Amniotic stem cell (primary cell): ENCODE measurements around the gene TMPRSS13.
"Not testable (repeated sequence)": the region's sequence is repeated elsewhere in the genome, so short reads cannot be mapped to it uniquely, and the experiment has no call there.

Experiments used
- DNase-seq: peaks from one replicate; lab custom pipeline; 2025; lab: John Stamatoyannopoulos, UW

The TMPRSS13 gene

DNA sequence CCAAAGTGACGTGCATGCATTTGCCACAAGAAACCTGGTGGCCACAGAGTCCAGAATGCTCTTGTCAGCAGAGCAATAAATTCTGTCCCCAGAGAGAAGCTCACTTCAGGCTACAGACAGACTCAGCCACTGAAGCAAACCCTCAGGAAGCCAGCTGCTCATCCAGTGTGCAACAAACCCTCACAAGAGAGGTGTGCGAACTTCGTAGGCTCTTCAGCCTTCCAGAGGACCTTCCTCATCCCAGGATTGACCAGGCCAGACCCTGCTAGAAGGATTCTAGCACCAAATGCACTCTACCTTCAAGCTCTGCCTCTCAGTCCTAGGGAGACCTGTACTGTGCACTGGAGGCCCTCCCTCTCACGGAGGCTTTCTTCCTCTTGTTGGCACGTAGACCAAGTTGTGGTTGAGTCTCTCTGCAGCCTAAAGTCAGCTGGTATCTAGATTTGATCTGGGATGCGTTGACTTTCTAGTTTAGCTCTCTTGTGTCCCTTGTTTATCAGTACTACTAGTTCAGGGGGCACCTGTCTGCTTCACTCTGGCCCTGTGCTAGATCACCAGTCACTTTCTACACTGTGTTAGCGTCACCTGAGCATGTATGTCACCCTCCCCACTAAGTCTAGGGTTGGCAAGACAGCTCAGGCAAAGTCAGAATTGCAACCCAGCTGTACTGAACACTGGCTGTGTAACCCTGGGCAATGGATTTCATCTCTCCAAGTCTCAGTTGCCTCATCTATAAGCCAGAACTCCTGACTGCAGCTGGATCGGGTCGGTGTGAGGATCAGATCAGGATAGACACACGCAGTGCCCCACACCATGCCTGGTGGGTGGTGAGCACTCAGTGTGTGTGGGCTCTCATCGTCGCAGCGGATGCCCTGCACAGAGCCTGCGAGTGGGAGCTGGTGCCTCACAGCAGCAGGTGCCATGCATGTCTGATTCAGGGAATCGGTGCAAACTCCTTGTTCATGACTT, 22.1 kb upstream of the TMPRSS13 start:
- no peak for DNase-seq

DNA sequence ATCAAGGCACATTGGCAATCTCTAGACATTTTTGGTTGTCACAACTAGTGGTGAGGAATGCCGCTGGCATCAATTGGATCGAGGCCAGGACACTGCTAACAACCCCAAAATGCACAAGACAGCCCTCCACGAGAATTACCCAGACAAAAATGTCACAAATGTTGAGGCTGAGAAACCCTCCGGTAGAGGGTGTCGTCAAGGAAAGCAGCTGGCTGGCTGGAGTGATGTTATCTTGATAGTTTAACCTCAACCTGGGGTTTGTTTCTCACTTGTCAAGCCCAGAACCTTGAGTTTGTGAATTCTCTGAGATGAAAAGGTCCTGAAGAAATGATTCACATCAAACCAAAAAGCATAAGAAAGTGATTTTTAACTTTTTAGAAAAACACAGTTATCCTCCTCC, 21.1 kb upstream of the TMPRSS13 start:
- DNase-seq, result no peak

DNA sequence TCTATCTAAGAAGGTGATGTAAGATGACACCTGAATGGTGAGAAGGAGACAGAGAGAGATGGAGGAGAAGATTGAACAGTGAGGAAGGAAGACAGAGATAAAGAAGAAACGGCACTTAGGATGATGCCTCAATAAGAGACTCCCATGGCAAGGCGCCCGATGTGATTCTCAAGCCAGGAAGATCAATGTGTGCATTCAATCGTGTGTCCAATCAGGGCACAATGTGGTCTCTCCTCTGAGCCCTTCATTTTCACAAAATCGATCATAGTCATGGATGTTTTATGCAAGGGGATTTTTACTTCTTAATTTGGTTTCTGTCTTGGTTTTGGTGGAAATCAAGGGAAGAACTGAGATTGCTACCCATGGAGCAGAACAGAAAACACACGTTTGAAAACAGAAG, 19.9 kb upstream of the TMPRSS13 start:
- no peak for DNase-seq

DNA sequence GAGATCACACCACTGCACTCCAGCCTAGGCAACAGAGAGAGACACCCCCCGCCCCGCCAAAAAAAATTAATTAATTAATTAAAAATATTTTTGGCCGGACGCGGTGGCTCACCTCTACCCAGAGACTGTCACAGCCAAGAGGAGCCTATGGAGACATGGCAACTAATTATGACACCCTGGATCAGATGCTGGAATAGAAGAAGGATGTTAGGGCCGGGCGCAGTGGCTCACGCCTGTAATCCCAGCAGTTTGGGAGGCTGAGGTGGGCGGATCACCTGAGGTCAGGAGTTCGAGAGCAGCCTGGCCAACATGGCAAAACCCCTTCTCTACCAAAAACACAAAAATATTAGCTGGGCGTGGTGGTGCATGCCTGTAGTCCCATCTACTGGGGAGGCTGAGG, 19.3 kb upstream of the TMPRSS13 start:
- DNase-seq, result not testable (repeated sequence)

DNA sequence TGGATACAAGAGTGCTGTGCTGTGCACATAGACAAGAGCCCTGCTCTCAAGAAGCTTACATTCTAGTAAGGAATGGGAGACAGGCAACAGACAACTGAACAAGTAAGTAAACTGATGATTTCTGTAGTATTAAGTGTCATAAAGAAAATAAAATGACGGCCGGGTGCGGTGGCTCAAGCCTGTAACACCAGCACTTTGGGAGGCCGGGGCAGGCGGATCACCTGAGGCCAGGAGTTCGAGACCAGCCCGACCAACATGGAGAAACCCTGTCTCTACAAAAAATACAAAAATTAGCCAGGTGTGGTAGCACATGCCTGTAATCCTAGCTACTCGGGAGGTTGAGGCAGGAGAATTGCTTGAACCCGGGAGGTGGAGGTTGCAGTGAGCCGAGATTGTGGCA, 18.5 kb upstream of the TMPRSS13 start:
- DNase-seq, result not testable (repeated sequence)

DNA sequence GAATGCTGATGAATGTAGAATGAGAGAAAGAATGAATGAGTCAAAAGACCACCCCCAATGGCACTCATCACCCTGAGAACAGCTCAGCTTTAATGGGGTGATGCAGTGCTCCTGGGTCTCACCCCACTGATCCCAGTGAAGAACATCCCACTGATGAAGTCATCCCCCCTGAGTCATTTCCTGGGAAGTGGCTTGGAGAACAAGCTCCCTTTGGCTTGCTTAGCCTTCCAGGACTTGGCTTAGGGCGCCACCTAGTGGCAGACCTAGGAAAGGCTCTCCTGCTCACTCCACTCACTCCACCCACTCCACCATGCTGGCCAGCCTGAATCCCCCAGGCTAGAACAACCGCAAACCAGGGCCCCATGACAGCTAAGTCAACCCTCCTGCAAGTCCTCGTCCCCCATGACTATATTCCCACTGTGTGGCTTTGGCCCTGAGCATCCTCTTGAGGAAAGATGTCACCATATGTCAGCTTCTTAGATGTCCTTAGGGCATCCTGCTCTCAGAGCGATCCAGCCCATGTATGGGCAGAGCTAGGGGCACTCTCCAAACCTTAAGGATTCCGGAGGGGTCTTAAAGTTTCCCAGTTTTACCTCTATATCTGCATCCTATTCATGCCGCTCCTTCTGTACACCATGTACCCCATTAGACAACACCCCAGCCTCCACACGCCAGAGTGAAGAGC, 17.8 kb upstream of the TMPRSS13 start:
- DNase-seq, result peak; percentile 70

DNA sequence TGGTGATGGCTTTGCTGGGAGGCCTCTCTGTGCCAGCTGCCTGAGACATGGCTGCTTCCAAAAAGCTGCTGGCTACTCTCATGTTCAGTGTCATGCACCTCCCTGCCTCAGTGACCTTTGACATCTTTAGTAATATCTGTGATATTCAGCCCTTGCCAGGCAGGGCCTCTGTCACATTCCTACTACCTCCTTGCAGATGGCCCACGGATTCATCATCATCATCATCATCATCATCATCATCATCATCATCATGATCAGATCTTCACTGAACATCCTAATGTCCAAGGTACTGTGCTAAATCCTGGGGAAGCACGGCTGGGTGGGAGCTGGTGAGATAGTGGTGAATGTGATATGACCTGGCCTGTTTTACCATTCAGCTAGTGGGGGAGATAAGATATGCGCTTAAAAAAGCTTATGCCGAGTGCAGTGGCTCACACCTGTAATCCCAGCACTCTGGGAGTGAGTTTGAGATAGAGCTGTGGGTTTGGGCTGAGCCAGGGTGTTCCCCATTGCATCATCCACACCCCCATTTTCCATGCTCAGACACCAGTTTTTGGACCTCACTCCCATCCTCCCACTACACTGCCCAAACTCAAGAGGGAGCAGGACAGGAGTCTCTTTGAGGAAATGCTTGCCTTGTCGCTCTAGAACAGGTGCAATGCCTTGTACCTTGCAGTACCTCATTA, 17.1 kb upstream of the TMPRSS13 start:
- DNase-seq, result no peak

DNA sequence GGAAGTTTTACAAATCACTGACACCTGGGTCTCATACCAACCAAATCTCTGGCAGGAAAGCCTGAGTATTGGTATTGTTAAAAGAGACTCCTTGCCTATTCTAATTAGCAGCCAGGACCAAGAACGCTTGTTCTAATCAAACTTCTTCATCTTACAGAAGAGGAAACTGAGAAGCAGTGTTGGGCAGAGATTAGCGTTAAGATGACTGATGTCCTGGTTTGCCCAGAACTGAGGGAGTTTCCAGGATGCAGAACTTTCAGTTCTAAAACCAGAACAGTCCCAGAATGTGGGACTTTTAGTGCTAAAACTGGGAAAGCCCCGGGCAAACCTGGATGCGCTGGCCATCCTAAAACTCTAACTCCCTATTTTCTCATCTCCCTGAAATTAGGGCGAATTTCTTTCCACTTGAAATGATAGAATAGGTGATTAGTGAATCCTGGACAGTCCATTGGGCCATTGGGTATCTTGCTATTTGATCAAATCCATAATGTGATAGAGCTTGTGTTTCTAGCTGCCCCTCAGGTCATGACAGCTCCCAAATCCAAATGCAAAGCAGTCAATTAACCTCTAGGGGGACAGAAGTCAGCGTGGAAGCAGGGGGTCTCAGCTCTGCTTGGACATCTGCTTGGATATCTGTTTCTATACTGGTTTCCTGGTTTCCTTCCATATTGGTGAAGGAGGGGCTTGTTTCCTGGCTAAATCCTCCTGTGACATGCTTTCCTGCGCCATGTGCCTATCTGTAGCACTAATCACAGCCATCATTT, 16.0 kb upstream of the TMPRSS13 start:
- DNase-seq, result no peak

DNA sequence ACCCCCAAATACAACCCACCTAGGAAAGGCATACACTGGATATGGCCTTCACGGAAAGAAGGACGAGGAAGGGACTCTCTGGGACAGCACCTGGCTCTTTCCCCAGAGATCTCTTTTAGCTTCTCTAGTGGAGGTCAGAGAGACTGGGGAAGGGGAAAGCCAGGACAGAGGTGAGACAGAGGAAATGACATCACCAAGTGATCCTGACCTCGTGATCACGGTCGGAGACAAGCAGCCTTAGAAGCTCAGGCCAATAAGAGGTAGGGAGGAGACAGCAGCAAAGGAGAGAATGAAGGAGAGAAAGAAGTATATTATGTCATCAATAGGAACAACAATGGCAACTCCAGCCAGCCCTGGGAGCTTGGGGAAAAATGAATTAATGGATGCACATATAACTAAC, 15.4 kb upstream of the TMPRSS13 start:
- no peak for DNase-seq

DNA sequence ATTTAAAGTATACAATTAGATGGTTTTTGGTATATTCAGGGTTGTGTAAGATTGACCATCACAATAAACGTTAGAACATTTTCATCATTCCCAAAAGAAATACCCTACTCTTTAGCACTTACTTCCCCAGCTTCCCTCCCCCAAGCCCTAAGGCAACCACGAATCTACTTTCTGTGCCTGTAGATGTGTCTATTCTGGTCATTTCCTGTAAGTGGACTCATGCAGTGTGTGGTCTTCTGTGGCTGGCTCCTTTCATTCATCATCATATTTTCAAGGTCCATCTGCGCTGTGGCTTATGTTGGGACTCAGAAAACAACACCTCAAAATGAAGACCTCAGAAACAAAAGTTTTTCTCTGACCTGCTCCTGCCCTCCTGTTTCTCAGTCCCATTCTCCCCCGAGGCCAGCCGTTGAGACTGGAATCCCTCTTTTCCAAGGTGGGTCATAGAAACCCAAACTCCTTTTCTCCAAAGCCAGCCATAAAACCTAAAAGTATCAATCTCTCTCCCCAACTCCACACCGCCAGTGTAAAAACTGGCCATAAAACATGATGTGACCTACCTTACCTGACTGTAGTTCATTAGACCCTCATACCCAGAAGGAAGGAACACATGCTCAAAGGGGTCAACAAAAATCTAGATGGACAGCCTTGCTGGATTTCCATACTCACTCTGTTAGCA, 12.9 kb upstream of the TMPRSS13 start:
- no peak for DNase-seq

DNA sequence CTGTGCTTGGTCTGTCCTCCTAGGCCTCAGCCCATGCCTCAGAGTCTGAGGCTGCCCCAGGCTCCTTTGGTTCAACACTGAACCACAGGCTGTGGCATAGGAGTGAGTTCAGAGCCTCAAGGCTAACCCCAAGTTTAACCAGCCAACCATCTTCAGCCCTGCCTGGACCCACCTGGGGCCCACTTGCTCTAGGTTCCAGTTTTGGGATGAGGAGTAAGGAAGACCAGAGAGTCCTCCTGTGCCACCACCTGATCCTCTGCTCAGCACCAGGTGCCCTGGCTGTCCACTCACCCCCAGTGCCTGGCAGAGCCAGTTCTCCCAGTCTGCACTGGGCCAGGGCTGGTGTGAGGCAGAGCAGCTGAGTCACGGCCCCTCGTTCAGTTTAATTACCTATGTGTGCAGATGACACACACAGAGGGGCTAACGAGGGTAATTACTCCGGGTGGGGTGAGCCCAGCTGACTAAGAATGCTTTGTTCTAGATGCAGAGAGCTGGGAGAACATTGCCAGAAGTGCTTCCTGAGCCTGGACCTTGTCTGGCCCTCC, 12.0 kb upstream of the TMPRSS13 start:
- no peak for DNase-seq

DNA sequence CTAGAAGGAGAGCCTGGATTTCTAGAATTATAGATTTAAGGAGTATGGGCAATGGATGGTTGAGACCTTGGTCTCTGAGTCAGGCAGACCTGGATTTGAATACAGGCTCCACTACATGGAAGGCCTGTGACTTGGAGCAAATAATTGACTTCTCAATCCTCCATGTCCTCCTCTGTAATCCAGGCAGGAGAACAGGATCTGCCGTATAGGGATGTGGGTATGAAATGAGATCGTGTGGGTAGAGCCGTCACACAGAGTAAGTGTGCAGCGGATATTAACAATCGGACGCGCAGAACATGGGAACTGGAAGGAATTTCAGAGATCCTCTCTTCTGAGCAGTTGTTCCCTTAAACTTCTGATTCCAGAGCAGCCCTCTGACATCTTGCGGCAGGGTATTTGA, 11.5 kb upstream of the TMPRSS13 start:
- no peak for DNase-seq

DNA sequence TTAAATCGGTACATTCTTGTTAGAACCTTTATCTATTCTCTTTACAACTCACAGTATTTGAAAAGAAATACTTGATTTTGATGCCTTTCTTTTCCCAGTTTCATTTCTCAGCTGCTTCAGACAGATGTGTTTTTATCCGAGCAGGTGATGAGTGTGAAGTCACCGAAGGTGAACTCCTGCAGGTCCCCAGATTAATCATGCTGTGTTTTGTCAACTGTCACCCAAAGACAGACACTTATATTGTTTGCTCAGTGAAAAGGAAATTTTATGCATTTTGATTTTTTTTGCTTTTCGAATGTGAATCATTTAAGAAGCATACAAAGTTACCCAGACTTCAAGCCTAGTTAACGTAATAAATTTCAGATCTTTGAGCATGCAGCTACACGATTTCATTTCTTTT, 7.8 kb upstream of the TMPRSS13 start:
- DNase-seq, result no peak

DNA sequence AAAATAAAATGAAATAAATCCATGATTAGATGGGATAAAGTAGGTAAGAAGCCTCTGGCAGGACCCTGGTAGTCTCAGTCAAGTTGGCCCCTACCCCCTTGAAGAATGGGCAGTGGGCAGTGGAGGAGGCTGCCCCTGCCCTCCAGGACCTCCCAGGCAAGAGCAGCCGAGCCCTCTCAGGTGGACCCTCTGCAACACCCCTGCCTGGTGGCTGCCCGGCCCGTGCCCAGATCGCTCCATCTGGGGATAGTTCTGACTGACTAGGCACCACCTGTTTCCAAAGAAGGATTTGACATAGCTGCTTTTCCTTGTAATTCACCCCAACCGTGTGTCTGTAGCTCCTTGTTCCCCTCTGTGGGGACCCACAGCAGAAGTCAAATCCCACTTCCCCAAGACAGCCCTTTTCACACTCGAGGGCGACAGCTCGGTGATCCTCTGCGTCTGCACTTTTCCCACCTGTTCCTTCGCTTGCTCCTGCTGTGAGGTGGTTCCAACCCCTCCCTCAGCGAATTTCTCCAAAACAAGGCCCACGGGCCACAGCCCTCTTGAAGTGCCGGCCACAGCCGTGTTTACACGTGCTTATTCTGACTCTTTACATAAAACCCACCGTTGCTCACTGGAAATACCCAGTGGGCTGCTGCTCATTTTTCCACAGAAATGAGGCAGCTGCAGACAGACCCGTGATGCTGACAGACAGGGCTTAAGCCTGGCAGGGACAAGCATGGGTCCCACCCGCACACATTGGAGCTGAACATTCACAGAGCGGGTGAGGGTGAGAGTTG, 5.5 kb upstream of the TMPRSS13 start:
- no peak for DNase-seq

DNA sequence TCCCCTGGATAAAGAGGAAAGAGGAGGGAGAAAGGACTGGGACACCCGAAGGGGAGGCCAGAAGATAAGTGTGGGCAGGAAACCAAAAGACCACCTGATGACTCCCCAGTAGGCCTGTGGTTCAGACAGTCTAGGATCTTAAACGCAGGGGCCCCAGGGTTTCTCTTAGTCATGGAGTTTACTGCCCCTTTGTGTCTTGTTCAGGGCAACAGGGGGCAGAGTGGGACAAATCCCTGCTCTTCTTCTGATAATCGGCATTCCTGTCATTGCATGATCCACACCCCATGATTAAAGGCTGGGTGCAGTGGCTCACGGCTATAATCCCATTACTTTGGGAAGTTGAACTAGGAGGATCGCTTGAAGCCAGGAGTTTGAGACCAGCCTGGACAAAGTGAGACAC, 4.7 kb upstream of the TMPRSS13 start:
- DNase-seq, result no peak

DNA sequence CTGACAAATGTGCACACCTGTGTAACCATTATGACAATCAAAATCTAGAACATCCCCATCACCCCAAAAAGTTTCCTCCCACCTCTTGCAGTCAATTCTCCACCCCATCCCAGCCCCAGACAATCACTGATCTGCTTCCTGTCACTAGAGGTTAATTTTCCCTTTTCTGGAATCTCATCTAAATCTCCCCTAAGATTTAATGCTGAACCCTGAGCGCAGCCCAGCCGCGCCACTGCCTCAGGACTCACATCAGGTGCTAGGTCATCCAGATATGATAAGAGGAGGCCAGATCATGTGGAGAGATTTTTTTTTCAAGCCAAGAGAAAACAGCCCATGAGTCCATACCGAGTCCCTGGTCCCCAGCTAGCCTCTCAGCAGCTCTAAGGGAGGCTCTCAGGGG, 4.3 kb upstream of the TMPRSS13 start:
- DNase-seq, result no peak

DNA sequence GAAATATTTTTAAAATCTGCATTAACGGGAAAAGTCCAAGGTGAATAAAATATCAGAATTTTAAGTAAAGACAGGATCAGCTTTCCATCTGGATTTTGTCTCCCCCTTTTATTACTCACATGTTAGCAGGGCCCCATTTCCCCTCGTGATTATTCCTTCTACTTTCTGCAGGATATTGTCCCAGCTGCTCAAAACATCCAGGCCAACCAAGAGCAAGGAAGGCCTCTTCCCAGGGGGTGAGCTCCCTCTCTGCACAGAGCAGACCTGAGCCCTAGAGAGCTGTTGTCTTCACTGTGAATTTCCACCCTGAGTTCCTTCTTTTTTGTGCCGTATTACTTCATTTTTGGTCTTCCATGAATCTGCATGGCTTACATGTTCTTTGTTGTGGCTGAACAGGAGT, 3.7 kb upstream of the TMPRSS13 start:
- no peak for DNase-seq

DNA sequence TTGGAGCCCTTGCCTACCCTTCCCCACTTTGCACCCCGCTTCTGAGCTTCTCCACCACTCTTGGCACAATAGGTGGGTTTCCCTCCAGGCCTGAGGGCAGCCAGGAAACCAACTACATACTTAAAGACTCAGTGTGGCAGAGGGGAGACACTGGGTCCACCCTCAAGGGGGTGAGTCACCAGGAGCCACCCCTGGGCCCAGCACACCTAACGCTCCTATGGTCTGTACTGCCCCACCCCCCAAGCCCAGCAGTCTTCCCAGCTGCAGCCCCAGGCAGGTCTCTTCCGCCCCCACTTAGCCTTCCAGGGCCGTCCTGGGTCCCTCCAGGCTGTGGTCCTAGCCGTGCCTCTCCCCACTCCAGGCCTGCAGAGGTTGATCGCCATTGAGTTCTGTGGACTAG, 3.2 kb upstream of the TMPRSS13 start:
- DNase-seq, result no peak

DNA sequence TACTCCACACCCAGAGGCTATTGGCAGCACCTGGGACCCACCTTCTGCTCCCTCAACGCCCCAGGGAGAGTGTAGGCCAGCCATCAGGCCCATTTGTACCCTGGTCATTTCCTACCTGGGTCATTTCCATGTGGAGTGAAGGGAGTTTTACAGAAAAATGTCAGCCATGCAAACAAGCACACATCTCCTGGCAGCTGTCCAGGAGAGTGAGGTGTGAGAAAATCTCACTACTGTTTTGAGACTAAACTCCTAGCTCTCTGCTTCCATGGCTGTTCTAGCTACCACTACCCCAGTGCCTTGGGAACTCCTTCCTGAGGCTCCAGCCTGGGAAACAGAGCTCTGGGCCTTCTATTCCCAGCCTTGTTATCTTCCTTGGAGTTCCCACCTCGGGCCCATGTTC, 2.8 kb upstream of the TMPRSS13 start:
- no peak for DNase-seq

DNA sequence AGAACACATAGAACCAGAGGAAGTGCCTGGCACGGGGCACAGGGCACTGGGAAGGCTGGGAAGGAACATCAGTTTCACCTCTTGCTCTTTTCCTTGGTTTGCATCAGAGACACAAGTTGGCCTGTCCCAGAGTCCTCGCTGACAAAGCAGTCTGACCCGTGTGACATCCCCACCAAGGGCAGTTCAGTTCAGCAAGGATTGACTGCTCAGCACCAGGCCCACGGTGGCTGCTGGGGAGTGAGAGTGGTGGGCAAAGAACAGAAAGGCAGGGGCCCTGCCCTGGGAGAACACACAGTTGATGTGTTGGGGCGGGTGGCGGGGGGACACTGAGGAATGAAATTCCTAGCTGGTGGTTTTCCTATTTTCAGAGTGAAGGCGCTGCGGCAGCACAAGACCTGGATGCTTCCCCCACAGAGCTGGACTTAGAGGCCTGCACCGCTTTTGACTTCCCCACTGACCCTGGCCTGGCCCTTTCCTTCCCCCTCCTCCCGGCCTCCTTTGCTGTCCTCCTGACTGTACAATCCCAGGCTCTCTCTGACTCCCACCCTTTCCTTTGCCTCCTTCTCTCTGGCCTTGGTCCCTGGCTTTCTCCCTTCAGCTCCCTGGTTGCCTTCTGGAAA, 2.2 kb upstream of the TMPRSS13 start:
- no peak for DNase-seq
